ENCODE data around the gene RTP1. TPM values are rescaled to one million over a fixed set of nuclear protein-coding genes. Genes with fewer than 3 reads are reported as not detected.
A peak's percentile ranks its signal among the peaks of the same experiment; 100 is the strongest.

Gene RTP1
- total RNA-seq, 4 donors from 2014 or later: not detected

DNA sequence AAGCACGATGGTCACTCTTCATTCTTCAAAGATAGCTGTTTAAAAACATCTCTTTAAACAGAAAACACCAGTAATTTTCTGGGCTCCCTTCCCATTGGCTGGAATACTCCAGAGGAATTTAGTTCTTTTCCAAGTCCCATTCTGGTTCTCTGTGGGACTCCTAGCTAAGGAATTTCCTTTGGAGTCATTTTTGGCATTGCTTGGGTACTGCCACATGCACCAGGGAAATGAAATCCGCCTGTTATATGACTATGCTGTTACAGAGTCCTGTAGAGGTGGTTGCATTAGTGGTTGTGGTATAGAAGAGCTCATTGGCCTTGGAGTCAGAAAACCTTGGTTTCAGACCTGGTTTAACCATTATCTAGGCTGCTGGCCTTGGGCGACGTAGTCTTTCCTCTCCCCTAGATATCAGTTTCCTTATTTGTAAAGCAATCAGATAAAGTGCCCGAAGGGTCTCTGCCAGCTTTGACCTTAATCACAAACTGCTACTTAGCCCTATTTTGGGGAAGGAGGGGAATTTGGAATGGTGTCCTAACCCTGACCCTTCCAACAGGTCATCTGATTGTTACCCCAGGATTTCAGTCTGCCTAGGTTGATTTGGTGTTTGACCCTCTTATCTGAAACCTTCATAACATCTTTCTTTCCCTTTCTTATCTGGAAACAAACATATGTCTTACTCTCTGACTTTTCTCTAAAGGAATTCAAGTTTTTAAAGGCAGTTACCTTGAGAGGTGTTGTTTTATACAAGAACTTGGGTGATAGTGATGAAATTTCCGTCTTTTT, 13.4 kb downstream of the RTP1 start:
- TF ChIP-seq, protein P1, sequence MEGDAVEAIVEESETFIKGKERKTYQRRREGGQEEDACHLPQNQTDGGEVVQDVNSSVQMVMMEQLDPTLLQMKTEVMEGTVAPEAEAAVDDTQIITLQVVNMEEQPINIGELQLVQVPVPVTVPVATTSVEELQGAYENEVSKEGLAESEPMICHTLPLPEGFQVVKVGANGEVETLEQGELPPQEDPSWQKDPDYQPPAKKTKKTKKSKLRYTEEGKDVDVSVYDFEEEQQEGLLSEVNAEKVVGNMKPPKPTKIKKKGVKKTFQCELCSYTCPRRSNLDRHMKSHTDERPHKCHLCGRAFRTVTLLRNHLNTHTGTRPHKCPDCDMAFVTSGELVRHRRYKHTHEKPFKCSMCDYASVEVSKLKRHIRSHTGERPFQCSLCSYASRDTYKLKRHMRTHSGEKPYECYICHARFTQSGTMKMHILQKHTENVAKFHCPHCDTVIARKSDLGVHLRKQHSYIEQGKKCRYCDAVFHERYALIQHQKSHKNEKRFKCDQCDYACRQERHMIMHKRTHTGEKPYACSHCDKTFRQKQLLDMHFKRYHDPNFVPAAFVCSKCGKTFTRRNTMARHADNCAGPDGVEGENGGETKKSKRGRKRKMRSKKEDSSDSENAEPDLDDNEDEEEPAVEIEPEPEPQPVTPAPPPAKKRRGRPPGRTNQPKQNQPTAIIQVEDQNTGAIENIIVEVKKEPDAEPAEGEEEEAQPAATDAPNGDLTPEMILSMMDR (IDR thresholded peaks at IDR 0.05): no peak
- no peak for DNase-seq (ENCODE audit: low spot score)
- no peak for ATAC-seq (ENCODE audit: low FRiP score)

DNA sequence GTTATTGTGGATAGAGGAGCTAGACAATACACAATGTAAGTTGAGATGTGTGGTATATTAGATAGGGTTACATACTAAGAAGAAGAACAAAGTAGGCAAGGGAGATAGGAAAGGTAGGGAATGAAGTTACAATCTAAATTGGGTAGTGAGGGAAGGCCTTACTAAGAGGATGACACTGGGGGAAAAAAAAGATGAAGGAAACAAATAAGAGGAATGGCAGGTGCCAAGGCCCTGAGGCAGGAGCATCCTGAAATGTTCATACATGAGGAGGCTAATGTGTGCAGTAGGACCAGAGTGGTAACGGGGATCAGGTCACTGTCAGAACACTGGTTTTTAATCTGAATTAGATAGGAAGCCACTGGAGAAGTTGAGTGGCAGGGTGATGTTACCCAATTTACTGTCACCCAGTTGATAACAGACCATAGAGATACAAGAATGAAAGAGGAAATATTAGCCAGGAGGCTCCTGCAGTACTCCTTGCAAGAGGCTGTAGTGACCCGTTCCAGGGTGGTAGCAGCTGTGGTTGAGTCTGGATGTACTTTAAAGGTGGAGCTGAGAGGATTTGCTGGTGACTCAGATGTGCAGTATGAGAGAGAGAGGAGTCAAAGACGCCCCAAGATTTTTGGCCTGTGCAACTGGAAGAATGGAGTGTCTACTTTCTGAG, 14.4 kb downstream of the RTP1 start:
- ATAC-seq (ENCODE audit: low FRiP score) (peak; percentile 29), DNase-seq (ENCODE audit: low spot score) (no peak)
- TF ChIP-seq, protein P1 (IDR thresholded peaks at IDR 0.05): no peak

DNA sequence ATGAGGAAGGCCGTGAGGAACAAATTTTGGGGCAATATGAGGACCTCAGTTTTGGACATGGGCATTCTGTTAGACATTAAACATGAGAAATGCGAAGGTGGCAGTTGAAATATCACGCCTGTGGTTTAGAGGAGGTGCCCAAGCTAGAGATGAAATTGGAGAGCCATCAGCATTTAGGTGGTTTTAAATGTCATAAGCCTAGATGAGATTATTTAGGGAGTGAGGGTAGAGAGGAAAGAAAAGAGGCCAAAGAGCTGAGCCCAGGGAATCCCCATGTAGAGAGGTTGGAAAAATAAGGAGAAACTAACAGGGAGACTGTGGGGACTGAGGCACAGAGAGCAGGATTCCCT, 14.9 kb downstream of the RTP1 start:
- DNase-seq (ENCODE audit: low spot score): no peak
- ATAC-seq (ENCODE audit: low FRiP score): no peak
- TF ChIP-seq, protein P1 (IDR thresholded peaks at IDR 0.05): no peak

DNA sequence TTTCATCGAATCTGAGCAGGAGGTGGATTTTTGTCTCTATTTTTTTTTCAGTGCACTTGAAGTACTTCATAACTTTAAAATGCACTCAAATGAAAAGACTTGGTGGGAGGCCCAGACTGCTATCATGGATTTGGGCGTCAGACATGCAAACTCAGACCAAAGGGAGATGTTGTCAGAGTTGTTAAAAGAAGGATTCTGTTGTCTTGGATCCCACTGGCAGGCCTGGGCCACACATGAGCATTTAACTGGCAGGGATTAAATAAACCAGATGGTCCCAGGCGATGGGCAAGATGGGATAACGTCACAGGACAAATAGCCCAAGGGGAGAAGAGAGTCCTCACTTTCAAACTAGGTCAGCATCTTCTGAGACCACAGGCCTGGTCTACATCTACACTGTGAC, 15.4 kb downstream of the RTP1 start:
- no peak for DNase-seq (ENCODE audit: low spot score)
- TF ChIP-seq, protein P1 (IDR thresholded peaks at IDR 0.05): no peak
- ATAC-seq (ENCODE audit: low FRiP score): no peak

DNA sequence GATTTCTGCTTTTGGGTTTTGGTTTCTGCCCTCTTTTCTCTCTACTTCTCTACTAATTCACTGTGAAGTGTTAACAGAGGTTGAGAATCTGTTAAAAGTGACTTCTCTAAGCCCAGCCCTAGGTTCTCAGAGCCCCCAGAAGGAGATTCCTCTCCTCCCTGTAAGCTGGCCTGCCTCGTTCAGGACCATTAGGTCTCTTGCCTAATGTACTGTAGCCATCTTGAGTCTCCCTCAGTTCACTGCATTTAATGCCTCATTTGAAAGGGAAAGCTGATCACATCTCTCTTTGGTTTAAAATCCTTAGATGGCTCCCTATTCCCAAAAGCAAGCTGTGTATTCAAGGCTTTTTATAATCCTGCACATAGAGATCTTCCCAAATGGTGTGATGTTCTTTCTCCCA, 16.3 kb downstream of the RTP1 start:
- ATAC-seq (ENCODE audit: low FRiP score): no peak

DNA sequence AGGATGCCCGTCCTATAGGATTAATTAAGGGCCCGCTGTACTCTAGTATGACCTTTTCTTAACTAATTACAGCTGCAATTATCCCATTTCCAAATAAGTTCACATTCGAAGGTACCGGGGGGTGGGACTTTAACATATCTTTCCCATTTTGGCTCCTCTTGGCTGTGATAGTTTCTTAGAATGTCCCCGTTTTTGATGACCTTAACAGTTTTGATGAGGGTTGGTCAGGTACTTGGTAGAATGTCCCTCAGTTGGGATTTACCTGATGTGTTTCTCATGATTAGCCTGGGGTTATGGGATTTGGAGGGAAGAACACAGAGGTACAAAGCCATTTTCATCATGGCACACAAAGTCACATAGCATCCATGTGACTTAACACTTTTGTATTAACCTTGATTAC, 18.2 kb downstream of the RTP1 start:
- TF ChIP-seq, protein P1 (IDR thresholded peaks at IDR 0.05): no peak
- ATAC-seq (ENCODE audit: low FRiP score) (no peak), DNase-seq (ENCODE audit: low spot score) (no peak)

More for the DNA sequence above, 16.3 kb downstream of the RTP1 start:
- no peak for DNase-seq (ENCODE audit: low spot score)
- TF ChIP-seq, protein P1 (IDR thresholded peaks at IDR 0.05): no peak

DNA sequence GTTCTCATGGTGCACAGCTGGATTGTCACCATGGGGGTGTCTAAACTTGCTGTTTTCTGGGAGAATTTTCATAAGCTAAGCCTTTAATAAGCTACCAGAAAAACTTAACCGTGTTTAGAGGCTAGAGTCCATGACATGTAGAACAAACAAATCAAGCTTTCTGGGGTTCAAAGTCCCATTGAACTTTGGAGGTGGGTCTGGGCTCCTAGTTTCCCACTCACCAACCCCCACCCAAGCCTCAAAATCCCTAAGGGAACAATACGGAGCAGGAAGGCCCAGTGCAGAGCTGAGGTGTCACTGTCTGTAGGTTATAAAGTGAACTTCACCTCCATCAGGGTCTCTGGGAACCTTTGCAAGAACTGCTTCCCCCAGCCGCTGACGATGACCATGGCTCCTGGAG, 25.5 kb downstream of the RTP1 start:
- TF ChIP-seq, protein P1 (IDR thresholded peaks at IDR 0.05): no peak
- DNase-seq (ENCODE audit: low spot score) (no peak), ATAC-seq (ENCODE audit: low FRiP score) (no peak)
